SIG-M5 treated with dmso at 0.1 percent for 504 hours (cell line): Measurements from ENCODE around the gene NFIA.
A peak's percentile ranks its signal among the peaks of the same experiment; 100 is the strongest.

ENCODE experiments used
- DNase-seq: peaks from one replicate; lab custom pipeline; 2025; ENCODE audit not compliant: unreplicated experiment; lab: John Stamatoyannopoulos, UW

Gene NFIA

GRCh38 chr1:61082311-61083012, at the start of gene NFIA:
NFIA (plus strand) TSS chr1:61082561.
- peak; percentile 14 for DNase-seq

- no peak for DNase-seq
These were observed 46.5 kb upstream of the NFIA start for GRCh38 chr1:61035880-61036279.

DNA sequence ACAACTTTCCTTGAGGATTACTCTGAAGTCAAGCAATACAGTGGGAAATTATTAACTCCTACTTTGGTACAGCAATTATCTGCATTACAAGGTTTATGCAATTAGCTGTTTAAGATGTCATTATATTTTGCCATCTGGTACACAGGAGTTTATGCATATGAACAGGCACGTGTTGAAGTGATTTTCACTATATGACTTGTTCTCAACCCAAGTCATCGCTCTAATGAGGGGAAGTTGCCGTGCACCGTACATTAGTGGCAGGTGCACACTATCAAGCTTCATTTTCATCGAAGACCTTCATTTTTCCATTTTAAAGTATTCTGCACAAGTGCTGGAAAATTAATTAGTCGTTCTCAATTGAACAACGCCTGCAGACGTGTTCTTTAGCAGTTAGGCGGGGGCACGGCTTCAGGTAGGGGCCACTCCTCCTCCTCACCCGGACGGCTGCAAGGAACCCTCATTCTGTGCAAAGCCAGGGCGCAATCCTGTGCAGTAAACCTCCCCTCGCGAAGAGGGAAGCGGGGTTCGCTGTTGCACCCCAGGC, 39.8 kb upstream of the NFIA start:
- no peak for DNase-seq

DNA sequence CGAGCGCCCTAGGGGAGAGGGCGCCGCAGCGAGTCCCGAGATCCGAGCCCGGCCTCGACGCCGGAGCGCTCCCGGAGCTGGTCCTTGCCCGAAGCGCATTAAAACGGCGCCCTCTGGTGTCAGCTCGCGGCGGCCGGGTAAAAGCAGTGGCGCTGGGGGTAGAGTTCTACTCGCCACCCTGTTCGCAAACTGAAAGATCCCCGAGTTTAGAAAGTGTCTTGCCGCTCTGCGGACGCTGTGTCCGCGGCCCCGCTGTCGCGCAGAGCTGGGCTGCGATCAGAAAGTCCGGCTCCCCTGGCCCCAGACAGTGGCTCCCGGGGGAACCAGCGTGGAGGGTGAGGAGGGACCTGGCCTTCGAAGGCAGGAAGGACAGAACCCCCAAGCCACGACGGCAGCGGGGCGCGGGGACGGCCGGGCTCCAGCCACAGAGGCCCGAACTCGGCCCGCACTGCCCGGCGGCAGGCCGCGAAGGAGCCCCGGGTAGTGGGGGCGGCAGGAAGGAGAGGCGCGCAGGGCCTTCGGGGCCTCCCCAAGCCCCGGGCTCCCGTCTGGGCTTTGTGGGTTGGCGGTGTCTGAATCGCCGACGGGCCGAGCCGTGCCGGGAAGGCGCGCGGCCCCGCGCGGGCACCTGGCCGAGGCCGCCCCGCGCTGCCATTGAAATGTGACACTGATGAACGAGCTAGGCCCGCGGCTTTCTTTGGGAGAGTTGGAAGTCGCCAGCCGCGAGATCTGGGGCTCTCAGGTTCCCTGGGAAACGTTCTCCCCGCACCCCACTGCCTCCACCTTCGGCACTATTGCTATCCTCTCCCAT, 39.1 kb upstream of the NFIA start:
- peak; percentile 30 for DNase-seq

DNA sequence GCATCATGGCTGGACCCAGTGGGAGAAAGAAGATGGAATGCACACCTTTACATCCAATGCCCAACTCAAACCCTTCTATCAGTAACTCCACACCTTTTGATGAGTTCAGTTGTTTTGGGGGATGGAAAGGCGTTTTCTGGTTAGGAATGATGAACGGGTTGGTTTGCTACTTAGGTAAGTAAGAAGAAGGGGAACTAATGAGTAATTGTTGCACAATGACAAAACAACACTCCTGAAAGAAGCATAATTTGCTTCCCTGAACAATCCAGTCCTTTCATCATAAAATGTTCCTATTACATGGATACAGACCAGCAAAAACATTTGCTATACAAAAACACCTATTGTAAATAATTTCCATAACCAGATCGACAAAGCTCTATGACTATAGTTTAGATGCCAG, 35.9 kb upstream of the NFIA start:
- no peak for DNase-seq

DNA sequence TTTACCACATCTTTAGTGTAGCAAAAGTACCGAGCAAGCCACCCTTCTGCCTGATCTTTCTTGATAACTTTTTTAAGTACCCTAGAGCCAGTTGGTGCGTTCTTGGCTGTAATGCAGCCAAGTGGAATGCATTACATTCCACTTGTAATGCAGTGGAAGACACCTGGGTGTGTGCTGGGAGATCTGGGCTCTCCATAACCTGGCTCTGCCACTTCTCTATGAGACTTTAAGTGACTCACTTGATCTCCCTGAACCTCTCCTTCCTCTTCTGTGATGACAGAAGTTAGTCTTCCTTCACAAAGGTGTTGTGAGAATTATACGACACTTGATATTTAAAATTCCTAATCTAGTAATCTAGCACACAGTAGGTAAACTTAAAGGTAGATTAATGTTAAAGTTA, 35.3 kb upstream of the NFIA start:
- no peak for DNase-seq

- DNase-seq = peak; percentile 62
These were observed 32.4 kb upstream of the NFIA start for GRCh38 chr1:61049850-61050540.

GRCh38 chr1:61050541-61051442, 31.6 kb upstream of the NFIA start:
- no peak for DNase-seq

- no peak for DNase-seq
These were observed 31.0 kb upstream of the NFIA start for GRCh38 chr1:61051443-61051718.

GRCh38 chr1:61051719-61052394, 30.5 kb upstream of the NFIA start:
- no peak for DNase-seq

DNA sequence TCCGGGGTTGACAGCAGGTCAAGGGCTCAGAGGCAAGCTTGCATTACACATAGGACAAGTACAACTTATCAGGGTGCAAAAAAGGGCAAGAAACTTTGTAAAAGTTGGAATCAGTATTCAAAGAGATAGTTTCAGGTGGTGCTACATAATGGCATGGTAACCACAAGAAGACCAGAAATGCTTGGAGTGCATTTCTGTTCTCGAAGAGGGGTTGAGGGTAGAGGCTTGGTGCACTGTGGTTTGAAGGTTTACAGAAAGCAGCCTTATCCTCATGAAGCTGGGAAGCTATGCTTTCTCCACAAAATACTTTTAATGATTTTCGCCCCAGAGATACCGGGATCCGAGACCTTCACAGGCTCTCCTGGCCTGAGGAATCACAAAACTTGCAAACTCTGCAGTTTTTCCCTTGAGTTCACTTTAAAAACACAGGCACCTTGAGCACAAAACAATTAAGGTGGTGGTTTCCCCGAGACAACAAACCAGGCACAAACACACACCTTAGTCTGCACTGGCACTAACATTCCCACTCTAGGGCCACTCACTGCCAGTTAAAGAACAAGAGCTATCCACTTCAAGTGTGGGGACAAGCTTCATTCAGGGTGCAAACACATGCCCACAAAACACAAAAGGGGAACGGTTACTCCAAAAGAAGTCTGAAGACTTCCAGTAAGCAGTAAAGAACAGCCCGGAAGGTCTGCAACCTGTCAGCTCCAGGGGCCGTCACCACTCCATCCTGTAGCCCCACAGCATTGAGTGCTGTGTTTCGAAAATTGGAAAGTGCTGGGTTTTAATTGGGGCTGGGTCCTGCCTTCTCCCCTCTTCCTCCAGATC, 29.8 kb upstream of the NFIA start:
- no peak for DNase-seq

DNA sequence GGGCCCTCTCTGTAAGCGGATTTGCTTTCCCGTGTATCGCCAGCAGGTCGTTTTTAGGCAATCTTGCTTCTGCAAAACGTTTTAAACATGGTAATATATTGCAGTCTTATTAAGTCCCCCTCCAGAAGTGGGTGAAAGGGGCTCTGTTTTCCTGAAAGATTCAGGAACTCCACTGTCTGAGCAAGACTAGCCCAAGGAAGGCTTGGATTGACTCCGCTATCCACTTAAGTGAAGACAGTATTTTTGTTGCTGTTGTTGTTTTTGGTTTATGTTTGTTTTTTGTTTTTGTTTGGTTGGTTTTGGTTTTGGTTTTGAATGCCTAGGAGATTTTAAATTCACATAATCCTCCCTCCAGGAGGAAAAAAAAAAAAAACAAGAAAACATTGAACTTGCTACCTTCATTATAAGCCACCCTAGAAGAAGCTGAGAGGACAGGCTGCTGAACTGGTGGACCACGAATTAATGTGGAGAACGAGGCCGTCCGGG, 29.1 kb upstream of the NFIA start:
- DNase-seq = no peak

- DNase-seq = no peak
These were observed 28.4 kb upstream of the NFIA start for GRCh38 chr1:61053712-61054600.

DNA sequence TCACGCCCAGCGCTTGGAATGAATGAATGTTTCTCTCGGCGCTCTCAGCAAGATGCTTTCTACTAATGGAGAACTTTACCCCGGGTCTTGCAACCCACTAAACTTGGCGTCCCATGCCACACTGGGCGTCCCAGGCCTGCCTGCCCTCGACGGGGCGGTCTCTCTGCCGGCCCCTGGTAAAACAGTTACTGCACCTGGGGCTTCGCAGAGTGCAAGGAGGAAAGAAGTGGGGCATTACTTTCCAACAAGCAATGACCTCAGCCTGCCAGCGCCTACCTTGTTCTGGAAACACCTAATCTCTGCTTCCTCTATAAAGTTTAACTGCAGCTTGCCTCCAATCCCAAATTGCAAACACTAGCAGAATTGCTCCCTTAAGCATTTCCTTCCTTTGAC, 27.8 kb upstream of the NFIA start:
- DNase-seq = no peak

DNA sequence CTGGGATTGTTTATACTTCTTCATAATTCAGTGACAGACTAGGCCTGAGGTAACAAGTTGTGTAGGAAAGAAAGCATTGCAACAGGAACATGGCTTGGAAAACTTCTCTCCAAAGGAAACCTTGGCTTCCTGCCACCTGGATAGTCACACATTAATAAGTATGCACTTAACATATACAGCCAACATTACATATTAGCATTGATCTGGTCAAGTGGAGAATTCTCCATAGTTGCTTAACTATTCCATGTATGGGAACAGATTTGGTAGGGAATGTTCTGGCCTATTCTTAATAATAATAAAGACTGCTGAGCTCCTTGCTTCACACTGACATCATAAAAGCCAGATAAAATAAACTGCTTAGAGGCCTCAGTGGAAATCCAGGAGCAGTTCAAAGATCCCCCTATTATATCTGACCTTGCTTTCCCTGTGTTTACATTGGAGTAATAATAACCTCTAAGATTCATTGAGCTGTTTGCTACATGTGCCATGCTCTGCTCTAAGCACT, 27.2 kb upstream of the NFIA start:
- DNase-seq = no peak

DNA sequence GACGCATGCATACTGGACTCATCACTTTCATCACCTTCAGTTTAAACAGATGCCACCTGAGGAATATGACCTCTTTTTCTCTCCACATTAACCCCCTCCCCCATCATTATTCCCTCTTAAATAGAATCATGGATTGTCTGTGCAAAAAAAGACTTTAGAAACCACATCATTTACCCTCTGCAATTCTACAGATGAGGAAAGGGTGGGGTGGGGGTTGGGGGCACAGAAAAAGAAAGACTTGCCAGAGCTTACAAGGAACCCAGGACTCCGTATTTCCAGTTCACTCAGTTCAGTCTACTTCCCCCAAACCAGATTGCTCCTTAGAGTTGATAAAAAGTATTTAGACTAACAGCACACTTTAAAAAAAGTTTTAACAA, 26.2 kb upstream of the NFIA start:
- no peak for DNase-seq

DNA sequence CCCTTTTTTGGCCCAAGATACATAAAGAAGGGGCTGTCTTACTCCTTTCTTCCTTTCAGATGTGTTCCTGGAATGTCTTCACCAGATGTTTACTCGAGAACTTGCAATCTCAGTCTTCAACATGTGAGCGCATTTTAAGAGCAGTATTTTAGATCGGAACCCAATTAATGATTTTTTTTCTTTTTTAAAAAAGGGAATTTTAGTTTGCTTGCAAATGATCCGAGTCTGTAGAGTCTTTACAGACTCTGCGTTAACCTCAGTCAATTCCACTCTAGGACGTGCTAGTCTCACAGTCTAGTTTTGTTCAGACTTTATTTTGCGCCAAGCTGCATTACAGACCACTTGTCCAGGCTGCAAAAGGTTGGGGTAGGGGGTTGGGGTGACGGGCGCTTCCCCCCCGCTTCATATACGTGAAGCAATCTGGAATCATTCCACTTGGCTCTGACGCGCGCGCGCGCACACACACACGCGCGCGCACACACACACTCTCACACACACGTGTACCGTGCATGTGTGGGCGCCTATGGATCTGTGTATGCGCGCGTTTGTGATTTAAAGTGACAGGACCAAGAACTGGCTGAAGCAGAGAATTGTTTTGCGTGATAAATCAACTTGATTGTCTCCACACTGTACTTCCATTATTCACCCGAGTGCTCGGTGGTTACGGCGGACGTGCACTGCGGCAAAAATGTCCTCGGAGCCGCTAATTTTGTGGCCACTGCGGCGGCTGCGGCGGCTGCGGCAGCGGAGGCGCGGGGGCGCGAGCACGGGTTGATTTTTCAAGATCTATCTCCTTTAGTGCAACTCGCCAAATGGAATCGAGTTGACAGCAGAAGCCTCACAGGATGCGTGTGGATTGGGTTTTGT, 25.6 kb upstream of the NFIA start:
- peak; percentile 25 for DNase-seq
